Thymus (tissue), 11 donors: ENCODE measurements around the gene UBR1. TPM values are rescaled to one million over a fixed set of nuclear protein-coding genes. Genes with fewer than 3 reads are reported as not detected.
"Not testable (repeated sequence)": the region's sequence is repeated elsewhere in the genome, so short reads cannot be mapped to it uniquely, and the experiment has no call there.

Source experiments
- DNase-seq, 9 donors: peaks; one replicate each; pipeline ENCODE4 v3.0.0-alpha.2; 2013; ENCODE audit warnings: low spot score in 9 of 9, low read depth in 6 of 9, missing footprints in 1 of 9
- H3K27ac ChIP-seq, 2 donors: one replicate each; pipeline ENCODE4 v1.5.1; 2013; ENCODE audit warnings: control low read depth in 1 of 2, low read depth in 1 of 2, low read length in 1 of 2, mild to moderate bottlenecking in 1 of 2, moderate library complexity in 1 of 2
- H3K27me3 ChIP-seq, 2 donors: one replicate each; pipeline ENCODE4 v1.5.1; 2013; ENCODE audit warnings: low read length in 1 of 2; ENCODE audit not compliant: control insufficient read depth in 2 of 2, insufficient read depth in 1 of 2
- H3K36me3 ChIP-seq, 2 donors: one replicate each; pipeline ENCODE4 v1.5.1; 2013; ENCODE audit warnings: low read length in 1 of 2, mild to moderate bottlenecking in 1 of 2, moderate library complexity in 1 of 2; ENCODE audit not compliant: control insufficient read depth in 2 of 2, insufficient read depth in 2 of 2
- H3K4me1 ChIP-seq, 2 donors: one replicate each; pipeline ENCODE4 v1.5.1; 2013; ENCODE audit warnings: low read length in 2 of 2; ENCODE audit not compliant: control insufficient read depth in 2 of 2, insufficient read depth in 2 of 2
- H3K4me3 ChIP-seq, 2 donors: one replicate each; pipeline ENCODE4 v1.5.1; 2013; ENCODE audit warnings: low read length in 2 of 2, control low read depth in 1 of 2, mild to moderate bottlenecking in 1 of 2
- H3K9me3 ChIP-seq, 2 donors: one replicate each; pipeline ENCODE4 v1.5.1; 2013; ENCODE audit warnings: low read length in 1 of 2, mild to moderate bottlenecking in 1 of 2; ENCODE audit not compliant: control insufficient read depth in 2 of 2, insufficient read depth in 1 of 2
- WGBS: extraction: QIAGEN DNeasy Blood & Tissue Kit; methylation state at CpG from one replicate; pipeline ENCODE4 v1.1.7; 2013; 5-methylcytosine and 5-hydroxymethylcytosine counted together
- polyA plus RNA-seq: library from polyadenylated mRNA; stranded (reverse); fragments of 200-250 nt; gene quantifications from one replicate; pipeline ENCODE4 v1.2.3, GENCODE V29; 2013
- total RNA-seq: library from RNA; stranded (reverse); fragments of 120-200 nt; gene quantifications from one replicate; pipeline ENCODE4 v1.2.4, GENCODE V29; 2013
- donor health status: healthy.

Gene UBR1
- total and polyA plus RNA-seq, 2 donors: 10.2 to 23.0 TPM

- H3K4me3 ChIP-seq: no peak overlapping the region
- no peak for DNase-seq
- no peak overlapping the region for H3K27ac ChIP-seq
- H3K27me3 ChIP-seq: no peaks in the 10 kb centered on the region
- WGBS: 99% methylated on average over 1 of the region's 1 CpG
- no peaks in the 10 kb centered on the region for H3K4me1 ChIP-seq
- H3K36me3 ChIP-seq: peaks cover 25 to 48% of the 10 kb centered on the region in 2 donors
- H3K9me3 ChIP-seq: no peaks in the 10 kb centered on the region
Measured at GRCh38 chr15:43052860-43053259, 53.0 kb downstream of the UBR1 start.

DNA sequence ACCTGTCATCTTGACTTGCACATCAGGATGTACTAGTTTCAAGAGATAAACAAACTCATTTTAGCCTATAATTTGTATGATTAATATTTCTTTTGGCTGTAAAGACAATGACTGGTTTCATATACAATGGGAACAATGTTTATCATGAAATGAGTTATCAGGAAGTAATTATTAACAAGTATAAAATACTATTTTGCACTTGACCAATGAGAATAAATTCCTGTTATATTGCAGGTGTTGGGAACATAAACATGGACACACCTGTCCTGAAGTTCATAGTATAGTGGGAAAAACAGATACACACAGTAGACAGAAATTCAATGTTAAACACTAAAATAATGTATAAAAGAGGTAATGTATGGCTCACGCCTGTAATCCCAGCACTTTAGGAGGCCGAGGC, 56.9 kb downstream of the UBR1 start:
- DNase-seq: no peak
- Histone ChIP-seq H3K4me1 (no peaks in the 10 kb centered on the region), H3K27ac (no peak overlapping the region), H3K9me3 (no peaks in the 10 kb centered on the region), H3K27me3 (no peaks in the 10 kb centered on the region), H3K36me3 (peaks cover 23 to 47% of the 10 kb centered on the region in 2 donors), H3K4me3 (no peak overlapping the region)
- 97% methylated on average over 2 of the region's 2 CpGs for WGBS

DNA sequence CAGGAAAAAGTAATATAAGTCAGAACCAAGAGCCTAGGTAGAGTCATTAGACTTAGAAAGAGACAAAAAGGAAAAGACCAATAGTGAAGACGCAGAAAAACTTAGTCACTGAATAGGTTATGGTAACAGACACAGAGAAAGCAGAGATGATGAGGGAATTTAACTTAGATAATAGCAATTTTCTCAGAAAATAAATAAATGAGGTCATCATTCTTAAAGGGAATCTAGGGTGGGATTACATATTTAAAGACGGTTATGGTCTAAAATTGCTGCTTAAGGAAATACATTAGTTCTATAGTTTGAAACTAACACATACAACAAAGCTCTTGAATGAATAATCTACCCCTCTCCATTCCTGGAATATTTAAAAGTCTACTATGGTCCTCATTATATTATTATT, 59.4 kb downstream of the UBR1 start:
- no peaks in the 10 kb centered on the region for H3K4me1 ChIP-seq
- H3K27me3 ChIP-seq: no peaks in the 10 kb centered on the region
- no peak overlapping the region for H3K4me3 ChIP-seq
- H3K36me3 ChIP-seq: peaks cover 25 to 56% of the 10 kb centered on the region in 2 donors
- no peak overlapping the region for H3K27ac ChIP-seq
- H3K9me3 ChIP-seq: no peaks in the 10 kb centered on the region
- WGBS: 100% methylated on average over 2 of the region's 2 CpGs
- DNase-seq: no peak

GRCh38 chr15:43042885-43043284, 63.0 kb downstream of the UBR1 start:
- 97% methylated on average over 1 of the region's 1 CpG for WGBS
- H3K9me3 ChIP-seq: peaks cover 0 to 1% of the 10 kb centered on the region in 2 donors
- no peak overlapping the region for H3K4me3 ChIP-seq
- H3K27me3 ChIP-seq: no peaks in the 10 kb centered on the region
- H3K36me3 ChIP-seq: peaks cover 17 to 47% of the 10 kb centered on the region in 2 donors
- DNase-seq: no peak
- no peaks in the 10 kb centered on the region for H3K4me1 ChIP-seq
- H3K27ac ChIP-seq: no peak overlapping the region

DNA sequence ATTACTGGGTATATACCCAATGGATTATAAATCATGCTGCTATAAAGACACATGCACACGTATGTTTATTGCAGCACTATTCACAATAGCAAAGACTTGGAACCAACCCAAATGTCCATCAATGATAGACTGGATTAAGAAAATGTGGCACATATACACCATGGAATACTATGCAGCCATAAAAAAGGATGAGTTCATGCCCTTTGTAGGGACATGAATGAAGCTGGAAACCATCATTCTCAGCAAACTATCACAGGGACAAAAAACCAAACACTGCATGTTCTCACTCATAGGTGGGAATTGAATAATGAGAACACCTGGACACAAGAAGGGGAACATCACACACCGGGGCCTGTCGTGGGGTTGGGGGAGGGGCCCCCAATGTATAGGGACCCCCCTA, 64.8 kb downstream of the UBR1 start:
- H3K9me3 ChIP-seq, DNase-seq, H3K27me3 ChIP-seq, H3K4me1 ChIP-seq, H3K27ac ChIP-seq, H3K4me3 ChIP-seq: not testable (repeated sequence)
- WGBS: 98% methylated on average over 3 of the region's 3 CpGs
- peaks cover 9 to 45% of the 10 kb centered on the region in 2 donors for H3K36me3 ChIP-seq

DNA sequence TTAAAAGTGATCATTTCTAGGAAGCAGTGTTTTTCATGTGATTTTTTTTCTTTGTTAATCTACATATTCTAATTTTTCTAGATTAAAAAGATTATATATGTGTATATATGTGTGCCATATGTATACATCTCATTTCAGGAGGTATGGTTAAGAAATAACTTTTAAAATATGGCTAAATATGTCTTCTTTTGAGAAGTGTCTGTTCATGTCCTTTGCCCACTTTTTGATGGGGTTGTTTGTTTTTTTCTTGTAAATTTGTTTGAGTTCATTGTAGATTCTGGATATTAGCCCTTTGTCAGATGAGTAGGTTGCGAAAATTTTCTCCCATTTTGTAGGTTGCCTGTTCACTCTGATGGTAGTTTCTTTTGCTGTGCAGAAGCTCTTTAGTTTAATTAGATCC, 70.6 kb downstream of the UBR1 start:
- H3K4me1 ChIP-seq, H3K27ac ChIP-seq, H3K9me3 ChIP-seq, H3K27me3 ChIP-seq, H3K4me3 ChIP-seq, DNase-seq: not testable (repeated sequence)
- WGBS: no CpG with 5 or more reads among the region's 1 CpG
- peaks cover 4 to 33% of the 10 kb centered on the region in 2 donors for H3K36me3 ChIP-seq

DNA sequence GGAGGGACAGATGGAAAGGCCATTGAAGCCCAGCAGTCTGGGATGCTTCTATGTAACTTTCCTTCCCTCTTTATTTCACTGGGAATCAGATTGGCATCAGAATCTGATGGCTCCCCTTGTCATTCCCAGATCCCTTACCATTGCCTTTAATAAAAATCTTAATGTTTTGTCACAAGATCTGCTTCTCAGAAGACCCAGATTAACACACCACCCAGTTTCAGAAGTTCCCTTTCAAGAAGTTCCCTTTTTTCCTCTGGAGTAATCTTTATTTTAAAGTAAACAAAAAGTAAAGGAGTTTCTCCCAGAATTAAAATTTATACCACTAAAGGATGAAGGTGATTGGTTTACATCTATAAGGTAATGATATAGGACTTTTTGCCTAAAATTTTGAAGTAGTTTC, 76.4 kb downstream of the UBR1 start:
- H3K4me1 ChIP-seq: no peaks in the 10 kb centered on the region
- H3K4me3 ChIP-seq: no peak overlapping the region
- no peaks in the 10 kb centered on the region for H3K27me3 ChIP-seq
- DNase-seq: no peak
- peaks cover 12 to 46% of the 10 kb centered on the region in 2 donors for H3K36me3 ChIP-seq
- H3K9me3 ChIP-seq: no peaks in the 10 kb centered on the region
- H3K27ac ChIP-seq: no peak overlapping the region

DNA sequence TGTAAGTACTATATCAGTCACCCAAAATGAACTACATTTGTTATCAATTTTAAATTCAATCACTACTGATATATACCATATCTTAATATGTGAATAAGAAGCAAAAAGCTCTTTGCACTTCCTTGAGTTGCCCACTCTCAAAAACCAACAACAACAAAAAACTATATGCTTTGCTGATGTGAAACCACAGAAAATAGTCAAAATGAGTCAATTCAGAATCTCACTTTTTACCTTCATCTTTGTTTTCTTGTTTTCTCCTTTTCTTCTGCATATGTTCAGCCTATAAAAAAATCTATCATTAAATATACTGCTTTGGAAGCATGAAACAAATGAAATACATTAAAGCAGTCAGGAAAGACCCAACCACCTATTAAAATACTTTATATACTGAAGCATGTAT, 80.7 kb downstream of the UBR1 start:
- no peak for DNase-seq
- no peaks in the 10 kb centered on the region for H3K27me3 ChIP-seq
- H3K9me3 ChIP-seq: no peaks in the 10 kb centered on the region
- peaks cover 18 to 54% of the 10 kb centered on the region in 2 donors for H3K36me3 ChIP-seq
- H3K27ac ChIP-seq: no peak overlapping the region
- no peaks in the 10 kb centered on the region for H3K4me1 ChIP-seq
- H3K4me3 ChIP-seq: no peak overlapping the region

GRCh38 chr15:43014671-43015070, 91.2 kb downstream of the UBR1 start:
- DNase-seq, H3K4me3 ChIP-seq, H3K4me1 ChIP-seq, H3K27me3 ChIP-seq, H3K9me3 ChIP-seq, H3K27ac ChIP-seq: not testable (repeated sequence)
- WGBS: 95% methylated on average over 31 of the region's 31 CpGs
- H3K36me3 ChIP-seq: peaks cover 16 to 25% of the 10 kb centered on the region in 2 donors

- no peaks in the 10 kb centered on the region for H3K27me3 ChIP-seq
- peaks cover 9 to 16% of the 10 kb centered on the region in 2 donors for H3K9me3 ChIP-seq
- peaks cover 35 to 37% of the 10 kb centered on the region in 2 donors for H3K36me3 ChIP-seq
- no peak overlapping the region for H3K27ac ChIP-seq
- DNase-seq: no peak
- H3K4me1 ChIP-seq: no peaks in the 10 kb centered on the region
- whole genome bisulfite sequencing: 98% methylated on average over 3 of the region's 3 CpGs
- no peak overlapping the region for H3K4me3 ChIP-seq
Measured at GRCh38 chr15:43009206-43009605, 96.6 kb downstream of the UBR1 start.
